KMS-11 (cell line): ENCODE results near the gene EPG5.

Experiments
- H2AFZ ChIP-seq: fragments of 200-600 bp; sonication (generic); 2 replicates; pipeline ENCODE4 v1.6.1; 2016; ENCODE audit warnings: antibody characterized with exemption, mixed run types, low read depth
- H3K27ac ChIP-seq: fragments of 200-600 bp; sonication (generic); 2 replicates; pipeline ENCODE4 v1.6.1; 2016; ENCODE audit warnings: mild to moderate bottlenecking, mixed run types
- H3K27me3 ChIP-seq: fragments of 200-600 bp; sonication (generic); 2 replicates; pipeline ENCODE4 v1.6.1; 2017; ENCODE audit warnings: mild to moderate bottlenecking, low read depth, mixed run types, moderate library complexity; ENCODE audit not compliant: insufficient read depth
- H3K36me3 ChIP-seq: fragments of 200-600 bp; sonication (generic); 2 replicates; pipeline ENCODE4 v1.6.1; 2017; ENCODE audit warnings: mild to moderate bottlenecking, mixed run types; ENCODE audit not compliant: insufficient read depth
- H3K4me1 ChIP-seq: fragments of 200-600 bp; sonication (generic); 2 replicates; pipeline ENCODE4 v1.6.1; 2016; ENCODE audit warnings: mild to moderate bottlenecking, low read depth, mixed run types; ENCODE audit not compliant: poor library complexity, severe bottlenecking
- H3K4me2 ChIP-seq: fragments of 200-600 bp; sonication (generic); 2 replicates; pipeline ENCODE4 v1.7.0; 2016; ENCODE audit warnings: mild to moderate bottlenecking, mixed run types
- H3K4me3 ChIP-seq: fragments of 200-600 bp; sonication (generic); IDR thresholded peaks from 2 replicates; pipeline ENCODE4 v1.6.1; 2017; ENCODE audit warnings: low read depth, low read length, mixed read lengths; ENCODE audit not compliant: insufficient read depth
- H3K79me2 ChIP-seq: fragments of 200-600 bp; sonication (generic); 2 replicates; pipeline ENCODE4 v1.6.1; 2016; ENCODE audit warnings: low read depth, mixed run types; ENCODE audit not compliant: insufficient read depth
- H3K9ac ChIP-seq: fragments of 200-600 bp; sonication (generic); 2 replicates; pipeline ENCODE4 v1.6.1; 2016; ENCODE audit warnings: mild to moderate bottlenecking, mixed run types
- H4K20me1 ChIP-seq: fragments of 200-600 bp; sonication (generic); 2 replicates; pipeline ENCODE4 v1.6.1; 2016; ENCODE audit warnings: mild to moderate bottlenecking, mixed run types; ENCODE audit not compliant: insufficient read depth
- CTCF ChIP-seq: fragments of 200-600 bp; sonication (generic); conservative IDR thresholded peaks from 2 replicates; pipeline ENCODE4 v1.6.1; 2017; ENCODE audit warnings: low read depth, mild to moderate bottlenecking, antibody characterized with exemption, low read length, moderate library complexity, mixed read lengths

Gene EPG5

GRCh38 chr18:45967007-45967706, at the start of gene EPG5:
TSS of gene EPG5 (minus strand) at chr18:45967329. CDS start at chr18:45967239, 90 bp downstream.
- H3K79me2 ChIP-seq, result peaks cover 39% of the 10 kb centered on the region
- peak within 1 kb of the TSS; percentile 62 for H3K4me2 ChIP-seq
- peak within 1 kb of the TSS; percentile 29 for H3K27ac ChIP-seq
- no peaks in the 10 kb centered on the region for H4K20me1 ChIP-seq
- peak within 1 kb of the TSS; percentile 7 for H3K4me3 ChIP-seq
- H3K4me1 ChIP-seq, result peaks cover 42% of the 10 kb centered on the region
- H2AFZ ChIP-seq, result peak within 1 kb of the TSS; percentile 98
- no peaks in the 10 kb centered on the region for H3K27me3 ChIP-seq
- no peak for TF ChIP-seq CTCF
- H3K36me3 ChIP-seq, result no peaks in the 10 kb centered on the region
- H3K9ac ChIP-seq, result peak within 1 kb of the TSS; percentile 41; the same call in 1 of the 2 replicates

GRCh38 chr18:46013484-46014189, 46.5 kb upstream of the EPG5 start:
- H3K9ac ChIP-seq, result no peak overlapping the region
- no peak for TF ChIP-seq CTCF
- H3K27ac ChIP-seq, result no peak overlapping the region
- no peak overlapping the region for H2AFZ ChIP-seq
- no peaks in the 10 kb centered on the region for H3K79me2 ChIP-seq
- H3K4me2 ChIP-seq, result no peak overlapping the region
- no peaks in the 10 kb centered on the region for H3K4me1 ChIP-seq
- no peaks in the 10 kb centered on the region for H3K27me3 ChIP-seq
- no peaks in the 10 kb centered on the region for H3K36me3 ChIP-seq
- no peak overlapping the region for H3K4me3 ChIP-seq
- no peaks in the 10 kb centered on the region for H4K20me1 ChIP-seq

GRCh38 chr18:46010676-46011075, 43.5 kb upstream of the EPG5 start:
- Histone ChIP-seq H3K4me1 (no peaks in the 10 kb centered on the region), H3K4me3 (no peak overlapping the region), H3K9ac (no peak overlapping the region), H2AFZ (no peak overlapping the region), H3K4me2 (no peak overlapping the region), H4K20me1 (no peaks in the 10 kb centered on the region), H3K79me2 (no peaks in the 10 kb centered on the region), H3K27ac (no peak overlapping the region), H3K36me3 (no peaks in the 10 kb centered on the region), H3K27me3 (no peaks in the 10 kb centered on the region)
- no peak for TF ChIP-seq CTCF

GRCh38 chr18:46010050-46010449, 42.9 kb upstream of the EPG5 start:
- Histone ChIP-seq H3K79me2 (no peaks in the 10 kb centered on the region), H3K36me3 (no peaks in the 10 kb centered on the region), H3K4me1 (no peaks in the 10 kb centered on the region), H3K4me2 (no peak overlapping the region), H3K4me3 (no peak overlapping the region), H3K9ac (no peak overlapping the region), H3K27me3 (no peaks in the 10 kb centered on the region), H2AFZ (no peak overlapping the region), H4K20me1 (no peaks in the 10 kb centered on the region), H3K27ac (no peak overlapping the region)
- TF ChIP-seq CTCF, result no peak
